Measurements from ENCODE around the gene GADL1.

GADL1 gene

DNA sequence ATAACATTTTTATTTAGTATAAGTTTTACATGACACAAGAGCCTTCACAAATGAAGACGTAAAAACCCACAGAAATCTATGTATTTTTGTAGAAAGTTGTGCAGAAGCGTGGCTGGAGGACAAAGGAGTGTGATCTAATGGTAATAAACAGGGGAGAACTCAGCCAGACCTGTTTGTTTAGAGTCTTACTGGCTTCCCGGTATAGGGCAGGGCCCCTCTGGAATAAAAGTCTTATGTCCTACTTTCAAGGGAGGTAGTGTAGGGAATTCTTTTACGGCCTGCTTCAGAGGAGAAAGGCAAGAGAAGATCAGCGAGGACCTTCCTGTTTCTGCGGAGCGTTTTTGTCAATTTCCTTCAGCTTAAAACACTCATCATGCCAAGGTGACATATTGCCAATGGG is 184.4 kb downstream of the GADL1 start:
- TF ChIP-seq, protein P1, sequence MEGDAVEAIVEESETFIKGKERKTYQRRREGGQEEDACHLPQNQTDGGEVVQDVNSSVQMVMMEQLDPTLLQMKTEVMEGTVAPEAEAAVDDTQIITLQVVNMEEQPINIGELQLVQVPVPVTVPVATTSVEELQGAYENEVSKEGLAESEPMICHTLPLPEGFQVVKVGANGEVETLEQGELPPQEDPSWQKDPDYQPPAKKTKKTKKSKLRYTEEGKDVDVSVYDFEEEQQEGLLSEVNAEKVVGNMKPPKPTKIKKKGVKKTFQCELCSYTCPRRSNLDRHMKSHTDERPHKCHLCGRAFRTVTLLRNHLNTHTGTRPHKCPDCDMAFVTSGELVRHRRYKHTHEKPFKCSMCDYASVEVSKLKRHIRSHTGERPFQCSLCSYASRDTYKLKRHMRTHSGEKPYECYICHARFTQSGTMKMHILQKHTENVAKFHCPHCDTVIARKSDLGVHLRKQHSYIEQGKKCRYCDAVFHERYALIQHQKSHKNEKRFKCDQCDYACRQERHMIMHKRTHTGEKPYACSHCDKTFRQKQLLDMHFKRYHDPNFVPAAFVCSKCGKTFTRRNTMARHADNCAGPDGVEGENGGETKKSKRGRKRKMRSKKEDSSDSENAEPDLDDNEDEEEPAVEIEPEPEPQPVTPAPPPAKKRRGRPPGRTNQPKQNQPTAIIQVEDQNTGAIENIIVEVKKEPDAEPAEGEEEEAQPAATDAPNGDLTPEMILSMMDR (IDR thresholded peaks at IDR 0.05; ENCODE audit: low read depth, low read length), result no peak
- no peak for DNase-seq (ENCODE audit: low read depth in 2 of 2)
- no peak overlapping the region for H3K4me3 ChIP-seq (replicated peaks in 1 of 2; ENCODE audit: low read depth in 2 of 2, low read length in 2 of 2)

DNA sequence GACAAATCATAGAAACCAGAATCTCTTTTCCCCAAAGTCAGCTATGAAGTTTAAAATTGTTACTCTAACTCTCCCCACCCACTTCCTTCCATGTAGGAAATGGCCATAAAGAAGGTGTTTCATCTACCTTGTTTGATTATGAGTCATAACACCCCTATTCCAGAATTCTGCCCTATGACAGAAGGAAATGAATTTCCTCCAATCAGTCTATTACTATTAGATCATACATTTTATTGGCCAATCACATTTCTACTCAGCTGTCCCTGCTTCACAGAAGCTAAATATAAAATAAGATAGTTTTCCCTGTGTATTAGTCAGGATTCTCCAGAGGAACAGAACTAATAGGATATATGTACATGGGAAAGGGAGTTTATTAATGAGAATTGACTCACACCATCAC is 186.0 kb downstream of the GADL1 start:
- TF ChIP-seq, protein P1 (IDR thresholded peaks at IDR 0.05; ENCODE audit: low read depth, low read length), result no peak
- H3K4me3 ChIP-seq (replicated peaks in 1 of 2; ENCODE audit: low read depth in 2 of 2, low read length in 2 of 2), result no peak overlapping the region
- no peak for DNase-seq (ENCODE audit: low read depth in 2 of 2)

DNA sequence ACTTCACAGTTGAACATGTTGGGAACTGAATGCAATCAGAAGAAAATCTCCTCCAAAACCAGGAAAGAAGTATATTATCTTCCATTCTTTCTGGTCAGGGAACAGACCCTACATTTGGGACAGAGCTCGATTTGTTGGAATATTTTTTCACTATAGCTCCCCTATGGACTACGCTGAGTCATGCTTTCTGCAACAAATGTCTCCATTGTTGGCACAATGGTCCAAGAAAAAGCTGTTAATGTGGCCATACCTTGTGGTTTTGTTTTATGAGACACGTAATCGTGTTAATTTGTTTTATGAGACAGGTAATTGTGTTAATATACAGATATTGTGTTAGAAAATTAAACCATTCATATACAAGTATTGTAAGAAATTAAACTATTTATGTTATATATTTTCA is 186.6 kb downstream of the GADL1 start:
- no peak overlapping the region for H3K4me3 ChIP-seq (replicated peaks in 1 of 2; ENCODE audit: low read depth in 2 of 2, low read length in 2 of 2)
- no peak for DNase-seq (ENCODE audit: low read depth in 2 of 2)
- TF ChIP-seq, protein P1 (IDR thresholded peaks at IDR 0.05; ENCODE audit: low read depth, low read length), result no peak

DNA sequence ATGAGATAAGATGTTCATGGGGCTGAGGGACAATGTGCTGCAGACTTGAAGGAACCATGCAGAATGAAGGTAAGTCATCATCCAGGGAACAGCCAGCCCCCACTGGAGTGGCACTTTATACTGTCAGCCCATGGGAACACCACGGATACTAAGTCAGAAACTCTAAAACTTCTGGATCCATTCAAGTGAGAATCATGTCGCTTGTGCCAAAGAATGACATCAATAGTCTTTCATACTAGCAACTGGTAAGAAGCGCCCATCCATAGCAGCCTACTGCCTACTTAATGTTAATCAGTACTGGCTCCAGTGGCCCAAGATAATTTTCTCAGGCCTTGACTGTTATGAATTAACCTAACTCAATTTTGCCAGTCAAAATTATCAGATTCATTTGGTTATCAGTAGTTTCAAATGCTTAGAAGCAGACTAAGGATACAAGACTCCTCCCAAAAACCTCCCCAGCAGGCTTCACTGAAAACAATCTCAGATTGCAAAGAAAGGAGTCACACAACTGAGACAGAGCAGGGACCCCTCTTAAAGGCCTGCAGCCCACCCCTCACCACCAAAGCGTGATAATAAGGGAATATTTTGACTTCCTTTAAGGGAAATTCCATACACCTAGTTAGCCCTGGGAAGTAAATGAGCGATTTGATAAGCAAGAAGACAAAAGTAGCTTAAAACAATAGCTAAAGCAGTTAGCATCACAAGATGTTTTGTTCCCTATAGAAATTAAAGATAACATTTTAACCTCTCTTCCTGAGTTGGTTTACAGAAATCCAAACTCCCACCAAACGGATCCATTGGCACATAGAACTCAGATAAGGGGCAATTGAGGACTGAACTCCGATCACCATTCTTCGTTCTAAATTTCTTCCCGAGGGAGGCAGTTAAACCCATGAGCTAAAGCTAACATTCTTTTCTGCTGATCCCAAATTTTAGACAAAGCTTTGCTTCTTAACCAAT is 189.2 kb downstream of the GADL1 start:
- no peak overlapping the region for H3K4me3 ChIP-seq (replicated peaks in 1 of 2; ENCODE audit: low read depth in 2 of 2, low read length in 2 of 2)
- TF ChIP-seq, protein P1 (IDR thresholded peaks at IDR 0.05; ENCODE audit: low read depth, low read length), result no peak
- DNase-seq (ENCODE audit: low read depth in 2 of 2), result no peak

DNA sequence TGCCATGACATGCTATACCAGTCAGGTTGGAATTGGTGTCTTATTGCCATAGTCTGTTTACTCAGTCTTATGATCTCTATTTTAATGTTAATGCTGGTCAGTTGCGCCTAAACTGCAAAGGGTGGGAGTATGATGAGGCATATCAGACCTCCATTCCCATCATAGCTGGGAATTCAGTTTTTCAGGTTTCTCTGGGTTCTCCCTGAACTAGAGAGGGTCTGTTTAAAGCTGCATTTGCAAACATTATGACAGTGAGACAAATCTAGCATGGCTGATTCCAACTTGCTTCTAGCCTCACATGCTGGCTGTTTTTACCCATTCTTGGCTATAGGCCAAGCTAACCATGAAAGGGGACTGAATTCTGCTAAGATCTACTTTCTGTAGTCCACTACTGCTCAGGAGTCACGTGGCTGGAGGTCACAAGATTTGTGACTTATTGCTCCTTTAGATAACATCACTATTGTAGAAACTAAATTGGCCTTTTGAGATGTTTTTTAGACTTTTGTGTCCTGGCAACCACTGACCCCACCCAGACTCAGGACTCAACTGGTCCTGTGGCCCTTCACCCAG is 191.5 kb downstream of the GADL1 start:
- TF ChIP-seq, protein P1 (IDR thresholded peaks at IDR 0.05; ENCODE audit: low read depth, low read length), result no peak
- no peak overlapping the region for H3K4me3 ChIP-seq (replicated peaks in 1 of 2; ENCODE audit: low read depth in 2 of 2, low read length in 2 of 2)
- no peak for DNase-seq (ENCODE audit: low read depth in 2 of 2)

DNA sequence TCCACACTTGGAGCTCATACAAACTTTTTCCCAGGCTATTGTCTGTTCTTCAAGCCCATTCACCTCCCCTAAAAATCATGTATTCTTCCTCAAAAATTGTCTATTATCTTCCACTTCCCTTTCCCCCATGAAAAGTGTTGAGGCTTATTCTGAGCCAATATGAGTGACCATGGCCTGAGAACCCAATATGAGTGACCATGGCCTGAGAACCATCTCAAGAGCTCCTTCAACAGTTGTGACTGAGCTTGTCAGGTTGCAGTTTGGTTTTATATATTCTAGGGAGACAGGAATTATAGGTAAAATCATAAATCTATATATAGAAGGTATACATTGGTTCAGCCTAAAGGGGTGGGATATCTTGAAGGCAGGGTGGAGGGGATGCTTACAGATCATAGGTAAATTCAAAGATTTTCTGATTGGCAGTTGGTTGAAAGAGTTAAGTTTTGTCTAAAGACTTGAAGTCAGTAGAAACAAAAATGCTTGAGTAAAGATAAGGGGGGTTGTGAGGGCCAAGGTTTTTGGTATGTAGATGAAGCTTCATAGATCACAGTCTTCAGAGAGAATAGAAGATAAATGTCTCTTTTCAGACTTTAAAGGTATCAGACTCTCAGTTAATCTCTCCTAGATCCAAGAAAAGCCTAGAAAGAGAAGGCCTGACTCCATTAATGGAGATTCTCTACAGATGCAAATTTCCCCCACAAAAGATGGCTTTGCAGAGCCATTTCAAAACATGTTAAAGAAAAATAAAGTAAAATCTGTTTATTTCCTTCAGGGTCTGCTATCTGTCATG is 192.2 kb downstream of the GADL1 start:
- H3K4me3 ChIP-seq (replicated peaks in 1 of 2; ENCODE audit: low read depth in 2 of 2, low read length in 2 of 2), result no peak overlapping the region
- no peak for DNase-seq (ENCODE audit: low read depth in 2 of 2)
- TF ChIP-seq, protein P1 (IDR thresholded peaks at IDR 0.05; ENCODE audit: low read depth, low read length), result no peak

All from cardiac fibroblast (primary cell).